K562 (cell line): ENCODE data around the gene MBOAT7. TPM values are rescaled to one million over a fixed set of nuclear protein-coding genes. Genes with fewer than 3 reads are reported as not detected.

Source experiments
- CBFA2T3 ChIP-seq: fragments of 450-650 bp; IDR thresholded peaks from 2 replicates; pipeline ENCODE4 v1.6.1; 2017
- EGR1 ChIP-seq: fragments of 450-650 bp; conservative IDR thresholded peaks from 2 replicates; pipeline ENCODE4 v1.6.1; 2017; ENCODE audit warnings: mild to moderate bottlenecking
- ETS2 ChIP-seq: IDR thresholded peaks from 2 replicates; pipeline ENCODE4 v1.6.1; 2016; ENCODE audit warnings: borderline replicate concordance, missing genetic modification characterization, mild to moderate bottlenecking, moderate library complexity, missing compliant biosample characterization; ENCODE audit not compliant: poor library complexity, severe bottlenecking
- FOXJ3 ChIP-seq: sonication (generic); formaldehyde crosslinking; IDR thresholded peaks from 2 replicates; pipeline ENCODE4 v1.4.0; 2020; ENCODE audit warnings: mild to moderate bottlenecking, missing genetic modification reagents
- KLF13 ChIP-seq: fragments of 450-650 bp; IDR thresholded peaks from 2 replicates; pipeline ENCODE4 v1.6.1; 2016; ENCODE audit warnings: missing genetic modification characterization, low read depth, mild to moderate bottlenecking, missing compliant biosample characterization, moderate library complexity, borderline replicate concordance
- LEF1 ChIP-seq: fragments of 450-650 bp; IDR thresholded peaks from 2 replicates; pipeline ENCODE4 v1.6.1; 2016; ENCODE audit warnings: mild to moderate bottlenecking
- NCOA4 ChIP-seq: fragments of 450-650 bp; IDR thresholded peaks from 2 replicates; pipeline ENCODE4 v1.6.1; 2018; ENCODE audit warnings: mild to moderate bottlenecking; ENCODE audit not compliant: partially characterized antibody
- NR2F6 ChIP-seq: fragments of 450-650 bp; formaldehyde crosslinking; IDR thresholded peaks from 2 replicates; pipeline ENCODE4 v1.4.0; 2020; ENCODE audit warnings: mild to moderate bottlenecking
- NR4A1 ChIP-seq, 2 experiments: fragments of 250-450 bp in 1 of 2; fragments of 450-650 bp in 1 of 2; sonication (Bioruptor Pico) in 1 of 2; IDR thresholded peaks; 2 replicates each; pipeline versions ENCODE4 v1.4.0 to v1.6.1; 2016 to 2020; ENCODE audit warnings: mild to moderate bottlenecking in 2 of 2, missing compliant biosample characterization in 1 of 2, missing genetic modification characterization in 1 of 2, moderate library complexity in 1 of 2
- OTX1 ChIP-seq: fragments of 450-650 bp; formaldehyde crosslinking; IDR thresholded peaks from 2 replicates; pipeline ENCODE4 v1.4.0; 2022; ENCODE audit warnings: mild to moderate bottlenecking
- POLR2A ChIP-seq: fragments of 450-650 bp; conservative IDR thresholded peaks from 2 replicates; pipeline ENCODE4 v1.6.1; 2016
- POLR3A ChIP-seq: IDR thresholded peaks from 2 replicates; pipeline ENCODE4 v1.6.1; 2011; ENCODE audit warnings: borderline replicate concordance, mild to moderate bottlenecking, moderate library complexity; ENCODE audit not compliant: insufficient read length, insufficient read depth; ENCODE audit errors: extremely low read depth
- PURB ChIP-seq: sonication (generic); formaldehyde crosslinking; IDR thresholded peaks from 2 replicates; pipeline ENCODE4 v1.9.0; 2021; ENCODE audit warnings: low read depth, mild to moderate bottlenecking, missing genetic modification reagents
- RBM25 ChIP-seq: fragments of 200-400 bp; formaldehyde crosslinking; IDR thresholded peaks from 2 replicates; pipeline ENCODE4 v1.6.1; 2018; ENCODE audit warnings: low read length, low read depth, moderate library complexity; ENCODE audit not compliant: severe bottlenecking
- SRSF3 ChIP-seq: fragments of 200-400 bp; formaldehyde crosslinking; IDR thresholded peaks from 2 replicates; pipeline ENCODE4 v1.6.1; 2016; ENCODE audit warnings: mild to moderate bottlenecking, low read length, moderate library complexity; ENCODE audit not compliant: insufficient read depth
- ZC3H11A ChIP-seq: IDR thresholded peaks from 2 replicates; pipeline ENCODE4 v1.6.1; 2012; ENCODE audit warnings: low read depth, low read length, improper control_type of control experiment
- ZNF431 ChIP-seq: sonication (generic); formaldehyde crosslinking; IDR thresholded peaks from 2 replicates; pipeline ENCODE4 v1.8.0; 2022; ENCODE audit warnings: mild to moderate bottlenecking, missing genetic modification reagents
- polyA plus RNA-seq, 8 experiments: library from polyadenylated mRNA; depleted of rRNA in 4 of 8; stranded (reverse) in 5 of 8; unstranded in 3 of 8; fragments of >200 nt; fragmentation: Nextera tagmentation in 2 of 8; fragmentation: Illumina TruSeq in 1 of 8; extraction: Ambion mirVana in 2 of 8; extraction: Trizol in 1 of 8; gene quantifications; 2 replicates each; pipeline versions ENCODE4 v1.2.1 to v1.2.3, GENCODE V29; 2011 to 2014; ENCODE audit warnings: inconsistent platforms in 1 of 8, missing spikeins in 1 of 8
- total RNA-seq, 7 experiments: library from RNA; depleted of rRNA in 6 of 7; stranded (reverse); fragments of >200 nt in 6 of 7; fragmentation: Illumina TruSeq in 2 of 7; extraction: Trizol in 2 of 7; gene quantifications; 2 replicates each; pipeline versions ENCODE4 v1.2.1 to v1.2.3, GENCODE V29; 2011 to 2021; ENCODE audit warnings: low replicate concordance in 1 of 7
- TF ChIP-seq, protein P1 (sequence below): fragments of 450-650 bp; formaldehyde crosslinking; IDR thresholded peaks from 2 replicates; pipeline ENCODE4 v1.4.0; 2020; ENCODE audit warnings: mild to moderate bottlenecking, moderate library complexity
- TF ChIP-seq, protein P2 (sequence below): sonication (generic); formaldehyde crosslinking; IDR thresholded peaks from 2 replicates; pipeline ENCODE4 v1.8.1; 2023; ENCODE audit warnings: mild to moderate bottlenecking, missing genetic modification reagents
- TF ChIP-seq, protein P3 (sequence below), 2 experiments: fragments of 450-650 bp in 1 of 2; IDR thresholded peaks; 2 replicates each; pipeline ENCODE4 v1.6.1; 2011 to 2017; ENCODE audit warnings: low read depth in 2 of 2, antibody characterized with exemption in 1 of 2, borderline replicate concordance in 1 of 2, low read length in 1 of 2, mild to moderate bottlenecking in 1 of 2, mixed read lengths in 1 of 2; ENCODE audit not compliant: control insufficient read depth in 1 of 2
- TF ChIP-seq, protein P4 (sequence below): fragments of 250-450 bp; sonication (Bioruptor Pico); IDR thresholded peaks from 2 replicates; pipeline ENCODE4 v1.5.0; 2021

Gene MBOAT7
- total and polyA plus RNA-seq, 9 of the 15 experiments (the other 6 are each of a cell fraction or from before 2014, with no cell fraction given), result 1.4 to 153 (median 56.1) TPM

DNA sequence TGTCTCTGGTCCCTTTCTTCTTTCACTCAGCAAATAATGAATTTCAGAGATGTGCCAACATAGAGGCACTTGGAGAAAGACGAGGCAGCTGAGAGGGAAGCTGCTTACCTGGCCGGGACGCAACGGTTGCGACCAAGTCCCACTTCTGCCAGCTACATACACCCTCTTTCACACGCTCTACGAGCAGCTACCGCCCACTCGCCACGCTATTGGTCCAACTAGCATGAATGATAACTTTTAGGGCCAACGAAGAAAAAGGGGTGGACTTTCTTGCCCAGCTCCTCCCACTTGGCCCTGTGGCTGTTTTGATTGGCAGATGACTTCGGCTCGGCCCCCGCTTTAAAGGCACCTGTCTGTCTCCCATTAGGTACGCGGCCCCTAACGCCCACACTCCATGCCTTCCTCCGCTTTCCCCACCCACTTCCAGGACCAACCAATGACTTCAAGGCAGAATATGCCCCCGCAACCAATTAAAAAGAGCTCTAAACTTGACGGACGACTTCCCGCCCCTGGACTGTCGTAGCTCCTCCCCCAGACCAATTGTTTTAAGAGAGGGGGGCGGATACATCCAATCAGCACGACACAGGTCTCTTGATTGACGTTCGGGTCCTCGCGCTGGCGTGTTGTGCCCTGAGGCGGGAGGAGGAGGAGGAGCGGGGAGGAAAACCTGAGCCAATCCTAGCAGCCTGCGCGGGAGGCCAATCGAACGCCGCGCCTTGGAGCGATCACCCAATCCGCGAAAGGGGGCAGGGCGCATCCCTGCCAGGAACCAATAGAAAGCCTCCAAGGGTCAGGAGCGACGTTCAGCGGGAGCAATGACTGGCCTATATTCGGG, 52.3 kb downstream of the MBOAT7 start (continued):
- TF ChIP-seq, protein P1, sequence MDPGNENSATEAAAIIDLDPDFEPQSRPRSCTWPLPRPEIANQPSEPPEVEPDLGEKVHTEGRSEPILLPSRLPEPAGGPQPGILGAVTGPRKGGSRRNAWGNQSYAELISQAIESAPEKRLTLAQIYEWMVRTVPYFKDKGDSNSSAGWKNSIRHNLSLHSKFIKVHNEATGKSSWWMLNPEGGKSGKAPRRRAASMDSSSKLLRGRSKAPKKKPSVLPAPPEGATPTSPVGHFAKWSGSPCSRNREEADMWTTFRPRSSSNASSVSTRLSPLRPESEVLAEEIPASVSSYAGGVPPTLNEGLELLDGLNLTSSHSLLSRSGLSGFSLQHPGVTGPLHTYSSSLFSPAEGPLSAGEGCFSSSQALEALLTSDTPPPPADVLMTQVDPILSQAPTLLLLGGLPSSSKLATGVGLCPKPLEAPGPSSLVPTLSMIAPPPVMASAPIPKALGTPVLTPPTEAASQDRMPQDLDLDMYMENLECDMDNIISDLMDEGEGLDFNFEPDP (CRISPR knock-in tag), result no peak
- no peak for TF ChIP-seq ZC3H11A
- TF ChIP-seq SRSF3, result no peak
- TF ChIP-seq NR4A1 (CRISPR knock-in tag; IDR thresholded peaks at IDR 0.05), result no peak
- no peak for TF ChIP-seq NR4A1 (tag; IDR thresholded peaks at IDR 0.05)
- no peak for TF ChIP-seq NR2F6 (CRISPR knock-in tag)
- TF ChIP-seq POLR3A, result no peak
- no peak for TF ChIP-seq PURB (CRISPR knock-in tag)
- no peak for TF ChIP-seq CBFA2T3
- no peak for TF ChIP-seq FOXJ3 (CRISPR knock-in tag)
- TF ChIP-seq POLR2A, result peak; percentile 66
- peak; percentile 97 for TF ChIP-seq RBM25
- TF ChIP-seq KLF13, result no peak; the same call in 1 of the 2 replicates
- TF ChIP-seq ETS2, result no peak
- TF ChIP-seq, protein P2, sequence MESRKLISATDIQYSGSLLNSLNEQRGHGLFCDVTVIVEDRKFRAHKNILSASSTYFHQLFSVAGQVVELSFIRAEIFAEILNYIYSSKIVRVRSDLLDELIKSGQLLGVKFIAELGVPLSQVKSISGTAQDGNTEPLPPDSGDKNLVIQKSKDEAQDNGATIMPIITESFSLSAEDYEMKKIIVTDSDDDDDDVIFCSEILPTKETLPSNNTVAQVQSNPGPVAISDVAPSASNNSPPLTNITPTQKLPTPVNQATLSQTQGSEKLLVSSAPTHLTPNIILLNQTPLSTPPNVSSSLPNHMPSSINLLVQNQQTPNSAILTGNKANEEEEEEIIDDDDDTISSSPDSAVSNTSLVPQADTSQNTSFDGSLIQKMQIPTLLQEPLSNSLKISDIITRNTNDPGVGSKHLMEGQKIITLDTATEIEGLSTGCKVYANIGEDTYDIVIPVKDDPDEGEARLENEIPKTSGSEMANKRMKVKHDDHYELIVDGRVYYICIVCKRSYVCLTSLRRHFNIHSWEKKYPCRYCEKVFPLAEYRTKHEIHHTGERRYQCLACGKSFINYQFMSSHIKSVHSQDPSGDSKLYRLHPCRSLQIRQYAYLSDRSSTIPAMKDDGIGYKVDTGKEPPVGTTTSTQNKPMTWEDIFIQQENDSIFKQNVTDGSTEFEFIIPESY (CRISPR knock-in tag), result no peak
- TF ChIP-seq OTX1 (CRISPR knock-in tag), result no peak
- TF ChIP-seq, protein P3, sequence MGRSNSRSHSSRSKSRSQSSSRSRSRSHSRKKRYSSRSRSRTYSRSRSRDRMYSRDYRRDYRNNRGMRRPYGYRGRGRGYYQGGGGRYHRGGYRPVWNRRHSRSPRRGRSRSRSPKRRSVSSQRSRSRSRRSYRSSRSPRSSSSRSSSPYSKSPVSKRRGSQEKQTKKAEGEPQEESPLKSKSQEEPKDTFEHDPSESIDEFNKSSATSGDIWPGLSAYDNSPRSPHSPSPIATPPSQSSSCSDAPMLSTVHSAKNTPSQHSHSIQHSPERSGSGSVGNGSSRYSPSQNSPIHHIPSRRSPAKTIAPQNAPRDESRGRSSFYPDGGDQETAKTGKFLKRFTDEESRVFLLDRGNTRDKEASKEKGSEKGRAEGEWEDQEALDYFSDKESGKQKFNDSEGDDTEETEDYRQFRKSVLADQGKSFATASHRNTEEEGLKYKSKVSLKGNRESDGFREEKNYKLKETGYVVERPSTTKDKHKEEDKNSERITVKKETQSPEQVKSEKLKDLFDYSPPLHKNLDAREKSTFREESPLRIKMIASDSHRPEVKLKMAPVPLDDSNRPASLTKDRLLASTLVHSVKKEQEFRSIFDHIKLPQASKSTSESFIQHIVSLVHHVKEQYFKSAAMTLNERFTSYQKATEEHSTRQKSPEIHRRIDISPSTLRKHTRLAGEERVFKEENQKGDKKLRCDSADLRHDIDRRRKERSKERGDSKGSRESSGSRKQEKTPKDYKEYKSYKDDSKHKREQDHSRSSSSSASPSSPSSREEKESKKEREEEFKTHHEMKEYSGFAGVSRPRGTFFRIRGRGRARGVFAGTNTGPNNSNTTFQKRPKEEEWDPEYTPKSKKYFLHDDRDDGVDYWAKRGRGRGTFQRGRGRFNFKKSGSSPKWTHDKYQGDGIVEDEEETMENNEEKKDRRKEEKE (IDR thresholded peaks at IDR 0.05; ENCODE audit: borderline replicate concordance in 1 of 2, control insufficient read depth in 1 of 2, low read depth in 2 of 2, low read length in 1 of 2), result no peak
- TF ChIP-seq EGR1, result peak; percentile 99
- TF ChIP-seq LEF1, result peak; percentile 55; the same call in 1 of the 2 replicates
- TF ChIP-seq, protein P4, sequence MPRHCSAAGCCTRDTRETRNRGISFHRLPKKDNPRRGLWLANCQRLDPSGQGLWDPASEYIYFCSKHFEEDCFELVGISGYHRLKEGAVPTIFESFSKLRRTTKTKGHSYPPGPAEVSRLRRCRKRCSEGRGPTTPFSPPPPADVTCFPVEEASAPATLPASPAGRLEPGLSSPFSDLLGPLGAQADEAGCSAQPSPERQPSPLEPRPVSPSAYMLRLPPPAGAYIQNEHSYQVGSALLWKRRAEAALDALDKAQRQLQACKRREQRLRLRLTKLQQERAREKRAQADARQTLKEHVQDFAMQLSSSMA, result no peak
- TF ChIP-seq ZNF431 (CRISPR knock-in tag), result no peak
- TF ChIP-seq NCOA4, result no peak
